Fibroblast of mammary gland (primary cell): ENCODE measurements around the gene NEK9.
"Not testable (repeated sequence)": the region's sequence is repeated elsewhere in the genome, so short reads cannot be mapped to it uniquely, and the experiment has no call there.

Experiments
- DNase-seq: peaks from one replicate; pipeline ENCODE4 v3.0.0-alpha.2; 2010; ENCODE audit warnings: low read depth
- H3K4me3 ChIP-seq: 2 replicates; pipeline ENCODE4 v1.5.1; 2011; ENCODE audit warnings: low read depth, mild to moderate bottlenecking, low read length, moderate library complexity; ENCODE audit not compliant: control insufficient read depth
- CTCF ChIP-seq: conservative IDR thresholded peaks from 2 replicates; pipeline ENCODE4 v1.5.1; 2011; ENCODE audit warnings: low read depth, low read length, inconsistent platforms; ENCODE audit not compliant: control insufficient read depth, insufficient read depth

Gene NEK9

GRCh38 chr14:75156901-75157300, 30.1 kb upstream of the NEK9 start:
- H3K4me3 ChIP-seq: no peak overlapping the region
- no peak for DNase-seq
- TF ChIP-seq CTCF: no peak

GRCh38 chr14:75156111-75156510, 29.3 kb upstream of the NEK9 start:
- no peak for DNase-seq
- TF ChIP-seq CTCF: no peak
- H3K4me3 ChIP-seq: no peak overlapping the region

- no peak for TF ChIP-seq CTCF
- DNase-seq: no peak
- no peak overlapping the region for H3K4me3 ChIP-seq
Measured at GRCh38 chr14:75155169-75155568, 28.3 kb upstream of the NEK9 start.

GRCh38 chr14:75153295-75153694, 26.4 kb upstream of the NEK9 start:
- H3K4me3 ChIP-seq: no peak overlapping the region
- no peak for DNase-seq
- no peak for TF ChIP-seq CTCF

- TF ChIP-seq CTCF: no peak
- no peak overlapping the region for H3K4me3 ChIP-seq
- no peak for DNase-seq
Measured at GRCh38 chr14:75151851-75152250, 25.0 kb upstream of the NEK9 start.

- H3K4me3 ChIP-seq, DNase-seq: not testable (repeated sequence)
Measured at GRCh38 chr14:75150637-75151036, 23.8 kb upstream of the NEK9 start.

- no peak overlapping the region for H3K4me3 ChIP-seq
- peak; percentile 78 for DNase-seq
- TF ChIP-seq CTCF: no peak
Measured at GRCh38 chr14:75150150-75150549, 23.3 kb upstream of the NEK9 start.
